ENCODE measurements around the gene CLSTN2. TPM values are rescaled to one million over a fixed set of nuclear protein-coding genes. Genes with fewer than 3 reads are reported as not detected.

The CLSTN2 gene
- total RNA-seq, 1 experiment from 2014 or later, result not detected

GRCh38 chr3:140344601-140345205 lies 409.7 kb downstream of the CLSTN2 start:
- Histone ChIP-seq H3K4me1 (ENCODE audit: low read length) (no peaks in the 10 kb centered on the region), H3K27ac (ENCODE audit: low read length) (no peak overlapping the region), H3K4me3 (ENCODE audit: low read length) (no peak overlapping the region), H3K79me2 (ENCODE audit: low read length) (no peaks in the 10 kb centered on the region), H4K20me1 (ENCODE audit: insufficient read depth, low read depth, low read length) (no peaks in the 10 kb centered on the region), H2AFZ (ENCODE audit: low read length) (no peak overlapping the region), H3K9me2 (replicated peaks; ENCODE audit: insufficient read depth, low read length) (no peaks in the 10 kb centered on the region), H3K27me3 (ENCODE audit: low read length) (peaks cover 6% of the 10 kb centered on the region; the same call in 1 of the 2 replicates), H3K4me2 (ENCODE audit: low read depth, low read length, poor library complexity, severe bottlenecking) (no peak overlapping the region), H3K36me3 (ENCODE audit: insufficient read depth, low read length) (no peaks in the 10 kb centered on the region), H3K9me3 (ENCODE audit: low read length) (peaks cover 17% of the 10 kb centered on the region), H3K9ac (ENCODE audit: low read length) (no peak overlapping the region)
- DNase-seq, result no peak

- H3K4me2 ChIP-seq (ENCODE audit: low read depth, low read length, poor library complexity, severe bottlenecking), result no peak overlapping the region
- H3K9me3 ChIP-seq (ENCODE audit: low read length), result peaks cover 20% of the 10 kb centered on the region
- no peaks in the 10 kb centered on the region for H4K20me1 ChIP-seq (ENCODE audit: insufficient read depth, low read depth, low read length)
- H3K36me3 ChIP-seq (ENCODE audit: insufficient read depth, low read length), result no peaks in the 10 kb centered on the region
- no peaks in the 10 kb centered on the region for H3K4me1 ChIP-seq (ENCODE audit: low read length)
- H3K9me2 ChIP-seq (replicated peaks; ENCODE audit: insufficient read depth, low read length), result no peaks in the 10 kb centered on the region
- no peak overlapping the region for H2AFZ ChIP-seq (ENCODE audit: low read length)
- H3K27ac ChIP-seq (ENCODE audit: low read length), result no peak overlapping the region
- no peak for DNase-seq
- H3K79me2 ChIP-seq (ENCODE audit: low read length), result no peaks in the 10 kb centered on the region
- H3K4me3 ChIP-seq (ENCODE audit: low read length), result no peak overlapping the region
- no peak overlapping the region for H3K9ac ChIP-seq (ENCODE audit: low read length)
- peaks cover 6% of the 10 kb centered on the region; the same call in 1 of the 2 replicates for H3K27me3 ChIP-seq (ENCODE audit: low read length)
Measured at GRCh38 chr3:140347151-140347550, 412.2 kb downstream of the CLSTN2 start.

GRCh38 chr3:140349938-140350337 lies 415.0 kb downstream of the CLSTN2 start:
- H4K20me1 ChIP-seq (ENCODE audit: insufficient read depth, low read depth, low read length), result no peaks in the 10 kb centered on the region
- no peaks in the 10 kb centered on the region for H3K79me2 ChIP-seq (ENCODE audit: low read length)
- H3K27me3 ChIP-seq (ENCODE audit: low read length), result peaks cover 6% of the 10 kb centered on the region; the same call in 1 of the 2 replicates
- H2AFZ ChIP-seq (ENCODE audit: low read length), result no peak overlapping the region
- no peak overlapping the region for H3K9ac ChIP-seq (ENCODE audit: low read length)
- DNase-seq, result no peak
- H3K9me2 ChIP-seq (replicated peaks; ENCODE audit: insufficient read depth, low read length), result no peaks in the 10 kb centered on the region
- peaks cover 4% of the 10 kb centered on the region for H3K4me1 ChIP-seq (ENCODE audit: low read length)
- H3K27ac ChIP-seq (ENCODE audit: low read length), result no peak overlapping the region
- H3K9me3 ChIP-seq (ENCODE audit: low read length), result peaks cover 20% of the 10 kb centered on the region
- no peak overlapping the region for H3K4me2 ChIP-seq (ENCODE audit: low read depth, low read length, poor library complexity, severe bottlenecking)
- H3K36me3 ChIP-seq (ENCODE audit: insufficient read depth, low read length), result no peaks in the 10 kb centered on the region
- no peak overlapping the region for H3K4me3 ChIP-seq (ENCODE audit: low read length)

- no peaks in the 10 kb centered on the region for H3K36me3 ChIP-seq (ENCODE audit: insufficient read depth, low read length)
- no peaks in the 10 kb centered on the region for H3K9me2 ChIP-seq (replicated peaks; ENCODE audit: insufficient read depth, low read length)
- H2AFZ ChIP-seq (ENCODE audit: low read length), result no peak overlapping the region
- H3K79me2 ChIP-seq (ENCODE audit: low read length), result no peaks in the 10 kb centered on the region
- peaks cover 20% of the 10 kb centered on the region for H3K9me3 ChIP-seq (ENCODE audit: low read length)
- H3K4me2 ChIP-seq (ENCODE audit: low read depth, low read length, poor library complexity, severe bottlenecking), result no peak overlapping the region
- no peak overlapping the region for H3K9ac ChIP-seq (ENCODE audit: low read length)
- H3K4me1 ChIP-seq (ENCODE audit: low read length), result peaks cover 4% of the 10 kb centered on the region
- peaks cover 6% of the 10 kb centered on the region; the same call in 1 of the 2 replicates for H3K27me3 ChIP-seq (ENCODE audit: low read length)
- DNase-seq, result no peak
- H3K4me3 ChIP-seq (ENCODE audit: low read length), result no peak overlapping the region
- no peaks in the 10 kb centered on the region for H4K20me1 ChIP-seq (ENCODE audit: insufficient read depth, low read depth, low read length)
- no peak overlapping the region for H3K27ac ChIP-seq (ENCODE audit: low read length)
Measured at GRCh38 chr3:140351466-140351865, 416.5 kb downstream of the CLSTN2 start.

GRCh38 chr3:140355481-140355880 lies 420.5 kb downstream of the CLSTN2 start:
- Histone ChIP-seq H3K4me2 (ENCODE audit: low read depth, low read length, poor library complexity, severe bottlenecking) (no peak overlapping the region), H2AFZ (ENCODE audit: low read length) (no peak overlapping the region), H3K36me3 (ENCODE audit: insufficient read depth, low read length) (no peaks in the 10 kb centered on the region), H3K9me3 (ENCODE audit: low read length) (no peaks in the 10 kb centered on the region), H3K4me3 (ENCODE audit: low read length) (no peak overlapping the region), H3K4me1 (ENCODE audit: low read length) (peaks cover 13% of the 10 kb centered on the region), H3K9ac (ENCODE audit: low read length) (no peak overlapping the region), H3K27ac (ENCODE audit: low read length) (no peak overlapping the region), H3K79me2 (ENCODE audit: low read length) (no peaks in the 10 kb centered on the region), H3K9me2 (replicated peaks; ENCODE audit: insufficient read depth, low read length) (no peaks in the 10 kb centered on the region), H3K27me3 (ENCODE audit: low read length) (no peaks in the 10 kb centered on the region), H4K20me1 (ENCODE audit: insufficient read depth, low read depth, low read length) (no peaks in the 10 kb centered on the region)
- no peak for DNase-seq

GRCh38 chr3:140358686-140359085 lies 423.7 kb downstream of the CLSTN2 start:
- DNase-seq, result no peak
- Histone ChIP-seq H3K36me3 (ENCODE audit: insufficient read depth, low read length) (no peaks in the 10 kb centered on the region), H3K9ac (ENCODE audit: low read length) (no peak overlapping the region), H3K9me2 (replicated peaks; ENCODE audit: insufficient read depth, low read length) (no peaks in the 10 kb centered on the region), H3K9me3 (ENCODE audit: low read length) (no peaks in the 10 kb centered on the region), H3K4me3 (ENCODE audit: low read length) (no peak overlapping the region), H3K4me2 (ENCODE audit: low read depth, low read length, poor library complexity, severe bottlenecking) (no peak overlapping the region), H4K20me1 (ENCODE audit: insufficient read depth, low read depth, low read length) (no peaks in the 10 kb centered on the region), H3K4me1 (ENCODE audit: low read length) (peaks cover 15% of the 10 kb centered on the region), H3K27ac (ENCODE audit: low read length) (no peak overlapping the region), H3K79me2 (ENCODE audit: low read length) (no peaks in the 10 kb centered on the region), H3K27me3 (ENCODE audit: low read length) (peaks cover 3% of the 10 kb centered on the region; the same call in 1 of the 2 replicates), H2AFZ (ENCODE audit: low read length) (no peak overlapping the region)

- no peak for DNase-seq
Measured at GRCh38 chr3:140359233-140359995, 424.4 kb downstream of the CLSTN2 start.

GRCh38 chr3:140360332-140360731 lies 425.3 kb downstream of the CLSTN2 start:
- H3K9ac ChIP-seq (ENCODE audit: low read length), result no peak overlapping the region
- H3K36me3 ChIP-seq (ENCODE audit: insufficient read depth, low read length), result no peaks in the 10 kb centered on the region
- no peak overlapping the region for H3K27ac ChIP-seq (ENCODE audit: low read length)
- peaks cover 15% of the 10 kb centered on the region for H3K4me1 ChIP-seq (ENCODE audit: low read length)
- peak overlapping the region; percentile 3 for H3K4me2 ChIP-seq (ENCODE audit: low read depth, low read length, poor library complexity, severe bottlenecking)
- H3K27me3 ChIP-seq (ENCODE audit: low read length), result peaks cover 3% of the 10 kb centered on the region; the same call in 1 of the 2 replicates
- no peak overlapping the region for H3K4me3 ChIP-seq (ENCODE audit: low read length)
- H2AFZ ChIP-seq (ENCODE audit: low read length), result no peak overlapping the region
- no peaks in the 10 kb centered on the region for H4K20me1 ChIP-seq (ENCODE audit: insufficient read depth, low read depth, low read length)
- H3K79me2 ChIP-seq (ENCODE audit: low read length), result no peaks in the 10 kb centered on the region
- peak; percentile 62 for DNase-seq
- no peaks in the 10 kb centered on the region for H3K9me2 ChIP-seq (replicated peaks; ENCODE audit: insufficient read depth, low read length)
- no peaks in the 10 kb centered on the region for H3K9me3 ChIP-seq (ENCODE audit: low read length)

More at GRCh38 chr3:140359233-140359995, 424.4 kb downstream of the CLSTN2 start:
- no peaks in the 10 kb centered on the region for H3K9me2 ChIP-seq (replicated peaks; ENCODE audit: insufficient read depth, low read length)
- H3K9me3 ChIP-seq (ENCODE audit: low read length), result no peaks in the 10 kb centered on the region
- no peak overlapping the region for H2AFZ ChIP-seq (ENCODE audit: low read length)
- no peak overlapping the region for H3K4me3 ChIP-seq (ENCODE audit: low read length)
- no peak overlapping the region for H3K9ac ChIP-seq (ENCODE audit: low read length)
- peaks cover 15% of the 10 kb centered on the region for H3K4me1 ChIP-seq (ENCODE audit: low read length)
- H4K20me1 ChIP-seq (ENCODE audit: insufficient read depth, low read depth, low read length), result no peaks in the 10 kb centered on the region
- H3K4me2 ChIP-seq (ENCODE audit: low read depth, low read length, poor library complexity, severe bottlenecking), result no peak overlapping the region
- no peak overlapping the region for H3K27ac ChIP-seq (ENCODE audit: low read length)
- H3K36me3 ChIP-seq (ENCODE audit: insufficient read depth, low read length), result no peaks in the 10 kb centered on the region
- H3K27me3 ChIP-seq (ENCODE audit: low read length), result peaks cover 3% of the 10 kb centered on the region; the same call in 1 of the 2 replicates
- H3K79me2 ChIP-seq (ENCODE audit: low read length), result no peaks in the 10 kb centered on the region
